Gastrocnemius medialis (tissue), 4 donors: ENCODE data around the gene CFAP300. TPM values are rescaled to one million over a fixed set of nuclear protein-coding genes. Genes with fewer than 3 reads are reported as not detected.

Experiments
- ATAC-seq, 2 donors: fragments of 150-250 bp; one replicate each; pipeline ENCODE4 v1.9.1; 2016
- DNase-seq, 2 donors: peaks; one replicate each; pipeline ENCODE4 v3.0.0-alpha.2; 2019
- H3K27ac ChIP-seq, 4 donors: fragments of 200-600 bp; sonication (generic); 1 replicate in 1 of 4; 2 replicates in 3 of 4; pipeline ENCODE4 v1.5.1; 2016 to 2018; ENCODE audit warnings: mild to moderate bottlenecking in 2 of 4, moderate library complexity in 1 of 4
- H3K27me3 ChIP-seq, 3 donors: fragments of 200-600 bp; sonication (generic) in 2 of 3; 1 replicate in 1 of 3; 2 replicates in 2 of 3; pipeline versions ENCODE4 v1.5.1 to v1.6.0; 2016 to 2019; ENCODE audit warnings: mild to moderate bottlenecking in 1 of 3, moderate library complexity in 1 of 3
- H3K36me3 ChIP-seq, 2 donors: fragments of 200-600 bp; sonication (generic) in 1 of 2; one replicate each; pipeline ENCODE4 v1.5.1; 2017 to 2018
- H3K4me1 ChIP-seq, 2 donors: fragments of 200-600 bp; sonication (generic) in 1 of 2; one replicate each; pipeline ENCODE4 v1.5.1; 2016 to 2017; ENCODE audit warnings: mild to moderate bottlenecking in 2 of 2
- H3K4me3 ChIP-seq, 4 donors: fragments of 200-600 bp; sonication (generic) in 3 of 4; 1 replicate in 1 of 4; 2 replicates in 3 of 4; pipeline ENCODE4 v1.5.1; 2016 to 2019; ENCODE audit warnings: mild to moderate bottlenecking in 2 of 4
- H3K9me3 ChIP-seq, 3 donors: fragments of 200-600 bp; sonication (generic) in 2 of 3; 1 replicate in 1 of 3; 2 replicates in 2 of 3; pipeline ENCODE4 v1.5.1; 2016 to 2019
- CTCF ChIP-seq, 5 experiments: fragments of 450-650 bp in 3 of 5; fragments of 200-600 bp in 2 of 5; sonication (generic) in 2 of 5; IDR thresholded peaks in 4 of 5; conservative IDR thresholded peaks in 1 of 5; 1 replicate in 4 of 5; 2 replicates in 1 of 5; pipeline ENCODE4 v1.5.1; 2016 to 2019; ENCODE audit warnings: antibody characterized with exemption in 5 of 5, mild to moderate bottlenecking in 3 of 5, moderate library complexity in 3 of 5
- POLR2A ChIP-seq, 2 donors: fragments of 450-650 bp; IDR thresholded peaks; one replicate each; pipeline ENCODE4 v1.6.1; 2017; ENCODE audit warnings: antibody characterized with exemption in 2 of 2, mild to moderate bottlenecking in 2 of 2, moderate library complexity in 2 of 2
- in situ Hi-C, 4 donors: fragments of 200-750 bp; cut with MboI; loops; one replicate each; pipeline versions ENCODE4 v1.15.0 to v1.8.0; 2017; ENCODE audit warnings: low sequenced_read_pairs in 4 of 4
- intact Hi-C: fragments of 100-400 bp; cut with DNase I; formaldehyde crosslinking; loops from one replicate; pipeline ENCODE4 v1.15.1; 2023; ENCODE audit warnings: low total_unique reads
- total RNA-seq, 4 donors: library from RNA; depleted of rRNA; stranded (reverse); fragments of >200 nt; gene quantifications; one replicate each; pipeline versions ENCODE4 v1.1.0 to v1.2.3, GENCODE V29; 2016

CFAP300 gene
- total RNA-seq, 4 donors from 2014 or later, result 0.22 TPM; not detected in 3

GRCh38 chr11:102014756-102015155 lies 32.5 kb upstream of the CFAP300 start:
- no peak for DNase-seq
- intact Hi-C loops, result no loop called here
- H3K27ac ChIP-seq, result no peak overlapping the region
- in situ Hi-C loops, result loop anchor here in 2 of 4 donors (25.0 kb wide), 2 partner anchors 152 to 552 kb away; no protein-coding TSS in a partner anchor
- no peak overlapping the region for H3K4me3 ChIP-seq
- no peaks in the 10 kb centered on the region for H3K27me3 ChIP-seq
- peaks cover 3 to 4% of the 10 kb centered on the region in 2 donors for H3K4me1 ChIP-seq
- H3K9me3 ChIP-seq, result no peaks in the 10 kb centered on the region
- no peak for TF ChIP-seq POLR2A (IDR thresholded peaks at IDR 0.05)
- no peak for TF ChIP-seq CTCF (IDR thresholded peaks at IDR 0.05 in 4 of 5, conservative IDR thresholded peaks at IDR 0.05 in 1 of 5)
- H3K36me3 ChIP-seq, result no peaks in the 10 kb centered on the region
- no peak for ATAC-seq

GRCh38 chr11:102017026-102017425 lies 30.2 kb upstream of the CFAP300 start:
- TF ChIP-seq CTCF (IDR thresholded peaks at IDR 0.05 in 4 of 5, conservative IDR thresholded peaks at IDR 0.05 in 1 of 5) (no peak), POLR2A (IDR thresholded peaks at IDR 0.05) (no peak)
- Histone ChIP-seq H3K27ac (no peak overlapping the region), H3K4me3 (no peak overlapping the region), H3K4me1 (no peaks in the 10 kb centered on the region), H3K9me3 (no peaks in the 10 kb centered on the region), H3K36me3 (no peaks in the 10 kb centered on the region), H3K27me3 (no peaks in the 10 kb centered on the region)
- in situ Hi-C loops, result loop anchor here in 2 of 4 donors (25.0 kb wide), 2 partner anchors 155 to 555 kb away; no protein-coding TSS in a partner anchor
- ATAC-seq (no peak), DNase-seq (no peak)
- intact Hi-C loops, result no loop called here

- no peak overlapping the region for H3K27ac ChIP-seq
- H3K27me3 ChIP-seq, result no peaks in the 10 kb centered on the region
- TF ChIP-seq CTCF (IDR thresholded peaks at IDR 0.05 in 4 of 5, conservative IDR thresholded peaks at IDR 0.05 in 1 of 5), result no peak
- TF ChIP-seq POLR2A (IDR thresholded peaks at IDR 0.05), result no peak
- intact Hi-C loops (no loop called here), in situ Hi-C loops (no loop called here)
- no peaks in the 10 kb centered on the region for H3K4me1 ChIP-seq
- H3K9me3 ChIP-seq, result no peaks in the 10 kb centered on the region
- ATAC-seq, result no peak
- H3K4me3 ChIP-seq, result no peak overlapping the region
- DNase-seq, result no peak
- H3K36me3 ChIP-seq, result no peaks in the 10 kb centered on the region
Measured at GRCh38 chr11:102026217-102026616, 21.0 kb upstream of the CFAP300 start.

- no peak for DNase-seq
Measured at GRCh38 chr11:102026959-102027358, 20.3 kb upstream of the CFAP300 start.

More at GRCh38 chr11:102026959-102027358, 20.3 kb upstream of the CFAP300 start:
- H3K27me3 ChIP-seq, result no peaks in the 10 kb centered on the region
- intact Hi-C loops, result no loop called here
- no peak overlapping the region for H3K4me3 ChIP-seq
- TF ChIP-seq CTCF (IDR thresholded peaks at IDR 0.05 in 4 of 5, conservative IDR thresholded peaks at IDR 0.05 in 1 of 5) (no peak), POLR2A (IDR thresholded peaks at IDR 0.05) (no peak)
- H3K36me3 ChIP-seq, result no peaks in the 10 kb centered on the region
- no peak for ATAC-seq
- H3K9me3 ChIP-seq, result no peaks in the 10 kb centered on the region
- in situ Hi-C loops, result no loop called here
- no peaks in the 10 kb centered on the region for H3K4me1 ChIP-seq
- no peak overlapping the region for H3K27ac ChIP-seq
